ENCODE measurements around the gene KIF5A.

Gene KIF5A

GRCh38 chr12:57579677-57580465 is 30.0 kb downstream of the KIF5A start:
- no peak for TF ChIP-seq CTCF (IDR thresholded peaks at IDR 0.05; ENCODE audit: low read depth, low read length)
- no peak for DNase-seq (ENCODE audit: extremely low read depth, low read depth)

GRCh38 chr12:57580466-57580795 is 30.6 kb downstream of the KIF5A start:
- DNase-seq (ENCODE audit: extremely low read depth, low read depth), result no peak
- no peak for TF ChIP-seq CTCF (IDR thresholded peaks at IDR 0.05; ENCODE audit: low read depth, low read length)

GRCh38 chr12:57581802-57582201 is 32.0 kb downstream of the KIF5A start:
- no peak for DNase-seq (ENCODE audit: extremely low read depth, low read depth)
- TF ChIP-seq CTCF (IDR thresholded peaks at IDR 0.05; ENCODE audit: low read depth, low read length), result no peak

- TF ChIP-seq CTCF (IDR thresholded peaks at IDR 0.05; ENCODE audit: low read depth, low read length), result no peak
- DNase-seq (ENCODE audit: extremely low read depth, low read depth), result no peak
Observed at GRCh38 chr12:57582440-57582839, 32.6 kb downstream of the KIF5A start.

GRCh38 chr12:57583008-57583831 is 33.4 kb downstream of the KIF5A start:
- DNase-seq (ENCODE audit: extremely low read depth, low read depth), result peak; percentile 58
- TF ChIP-seq CTCF (IDR thresholded peaks at IDR 0.05; ENCODE audit: low read depth, low read length), result peak; percentile 86

- DNase-seq (ENCODE audit: extremely low read depth, low read depth), result no peak
- TF ChIP-seq CTCF (IDR thresholded peaks at IDR 0.05; ENCODE audit: low read depth, low read length), result no peak
Observed at GRCh38 chr12:57584050-57584449, 34.2 kb downstream of the KIF5A start.

- no peak for DNase-seq (ENCODE audit: extremely low read depth, low read depth)
- no peak for TF ChIP-seq CTCF (IDR thresholded peaks at IDR 0.05; ENCODE audit: low read depth, low read length)
Observed at GRCh38 chr12:57584690-57585089, 34.8 kb downstream of the KIF5A start.
